Stimulated activated CD4-positive, alpha-beta T cell treated with anti-CD3 and anti-CD28 coated beads, Interleukin-1b, Interleukin-23, amount 100 ng/mL, for 1 hour (primary cell): ENCODE results near the gene RILPL2.
"Not testable (repeated sequence)": the region's sequence is repeated elsewhere in the genome, so short reads cannot be mapped to it uniquely, and the experiment has no call there.

Experiments
- DNase-seq, 2 donors: peaks; one replicate each; pipeline ENCODE4 v3.0.0-alpha.2; 2020; ENCODE audit warnings: low read depth in 2 of 2

RILPL2 gene

GRCh38 chr12:123404581-123404980 is 31.9 kb downstream of the RILPL2 start:
- no peak for DNase-seq

GRCh38 chr12:123401753-123402683 is 34.5 kb downstream of the RILPL2 start:
- no peak for DNase-seq

- DNase-seq: no peak
Observed at GRCh38 chr12:123399255-123399617, 37.2 kb downstream of the RILPL2 start.

- DNase-seq: no peak
Observed at GRCh38 chr12:123398550-123399254, 37.8 kb downstream of the RILPL2 start.

- DNase-seq: no peak
Observed at GRCh38 chr12:123398177-123398549, 38.3 kb downstream of the RILPL2 start.

- DNase-seq: no peak
Observed at GRCh38 chr12:123397400-123397799, 39.1 kb downstream of the RILPL2 start.

GRCh38 chr12:123396954-123397353 is 39.5 kb downstream of the RILPL2 start:
- no peak for DNase-seq

- no peak for DNase-seq
Observed at GRCh38 chr12:123396543-123396942, 39.9 kb downstream of the RILPL2 start.

GRCh38 chr12:123395236-123395635 is 41.2 kb downstream of the RILPL2 start:
- DNase-seq: no peak

- DNase-seq: no peak
Observed at GRCh38 chr12:123393747-123394146, 42.7 kb downstream of the RILPL2 start.

- DNase-seq: no peak
Observed at GRCh38 chr12:123391546-123392343, 44.7 kb downstream of the RILPL2 start.

- no peak for DNase-seq
Observed at GRCh38 chr12:123390498-123391426, 45.7 kb downstream of the RILPL2 start.

GRCh38 chr12:123389560-123390351 is 46.7 kb downstream of the RILPL2 start:
- no peak for DNase-seq

GRCh38 chr12:123388951-123389559 is 47.4 kb downstream of the RILPL2 start:
- DNase-seq: no peak

GRCh38 chr12:123388177-123388950 is 48.1 kb downstream of the RILPL2 start:
- DNase-seq: peak in 1 of 2 donors; percentile 40

- DNase-seq: no peak
Observed at GRCh38 chr12:123387508-123388176, 48.8 kb downstream of the RILPL2 start.

- not testable (repeated sequence) for DNase-seq
Observed at GRCh38 chr12:123385536-123385935, 50.9 kb downstream of the RILPL2 start.

GRCh38 chr12:123384994-123385376 is 51.5 kb downstream of the RILPL2 start:
- no peak for DNase-seq
